ENCODE data around the gene ZNF227. TPM values are rescaled to one million over a fixed set of nuclear protein-coding genes. Genes with fewer than 3 reads are reported as not detected.

ZNF227 gene
- total and polyA plus RNA-seq, 2 donors (not counting 3 experiments of a cell fraction or from before 2014, with no cell fraction given) = 3.4 to 17.8 TPM

- Histone ChIP-seq H3K9me1 (replicated peaks; ENCODE audit: control insufficient read depth, extremely low read depth, insufficient read depth, low read length) (no peaks in the 10 kb centered on the region), H3K36me3 (ENCODE audit: control insufficient read depth in 2 of 2, extremely low read depth in 1 of 2, insufficient read depth in 2 of 2, low read length in 2 of 2) (no peaks in the 10 kb centered on the region), H3K79me2 (ENCODE audit: control insufficient read depth, insufficient read depth, low read length) (no peaks in the 10 kb centered on the region), H3K9me3 (replicated peaks; ENCODE audit: control insufficient read depth, insufficient read depth, low read length) (no peaks in the 10 kb centered on the region), H3K27ac (ENCODE audit: insufficient read depth, low read depth, low read length) (no peak overlapping the region), H3K4me3 (replicated peaks in 1 of 3; ENCODE audit: insufficient read depth in 1 of 3, low read depth in 1 of 3, low read length in 3 of 3) (no peak overlapping the region), H3K27me3 (ENCODE audit: control insufficient read depth in 2 of 2, insufficient read depth in 2 of 2, low read length in 2 of 2) (no peaks in the 10 kb centered on the region), H3K4me2 (ENCODE audit: insufficient read depth, low read length) (no peak overlapping the region), H2AFZ (ENCODE audit: low read depth, low read length) (no peak overlapping the region), H3K4me1 (ENCODE audit: control insufficient read depth, extremely low read depth, insufficient read depth, low read length) (no peaks in the 10 kb centered on the region), H3K9ac (replicated peaks; ENCODE audit: extremely low read depth, insufficient read depth, low read length) (no peak overlapping the region), H4K20me1 (replicated peaks; ENCODE audit: control insufficient read depth, extremely low read depth, insufficient read depth, low read length) (no peaks in the 10 kb centered on the region)
- ChIA-PET POLR2A (no interaction called here), CTCF (no interaction called here)
- intact Hi-C loops (cut with micrococcal nuclease) = no loop called here
- TF ChIP-seq CTCF (IDR thresholded peaks at IDR 0.05; ENCODE audit: extremely low read depth in 1 of 2, insufficient read depth in 1 of 2, low read depth in 1 of 2, low read length in 2 of 2) (no peak), FOS (IDR thresholded peaks at IDR 0.05; ENCODE audit: borderline replicate concordance, insufficient read depth, low read length) (no peak), EZH2 (IDR thresholded peaks at IDR 0.05; ENCODE audit: borderline replicate concordance, low read depth, low read length, severe bottlenecking) (no peak), JUN (IDR thresholded peaks at IDR 0.05; ENCODE audit: borderline replicate concordance, insufficient read depth, insufficient read length, low read depth) (no peak), POLR2A (IDR thresholded peaks at IDR 0.05; ENCODE audit: low read depth, low read length) (no peak), MAX (IDR thresholded peaks at IDR 0.05; ENCODE audit: insufficient read depth, insufficient read length) (no peak), GATA2 (IDR thresholded peaks at IDR 0.05; ENCODE audit: insufficient read depth, insufficient read length, low read depth, low read length) (no peak), POLR2AphosphoS5 (IDR thresholded peaks at IDR 0.05; ENCODE audit: insufficient read depth, low read depth, low read length) (no peak), MYC (IDR thresholded peaks at IDR 0.05; ENCODE audit: low read depth, low read length) (no peak)
- FAIRE-seq = no peak
- dilution Hi-C loops (cut with MboI; ENCODE audit: extremely low pct_ligation_motif_present, low sequenced_read_pairs) = no loop called here
- no peak for DNase-seq (ENCODE audit: low read depth, low spot score)
- BruUV-seq (replicated peaks) = no TSS peak
Measured at GRCh38 chr19:44192127-44192526, 20.2 kb upstream of the ZNF227 start.

Measured in endothelial cell of umbilical vein (primary cell).